NOMO-1 (cell line): ENCODE results near the gene ANKRD63.

Experiments used
- DNase-seq, 2 experiments: peaks; one replicate each; lab custom pipeline; 2025; ENCODE audit not compliant: unreplicated experiment in 2 of 2; lab: John Stamatoyannopoulos, UW

The ANKRD63 gene

GRCh38 chr15:40264321-40265153 is 18.3 kb downstream of the ANKRD63 start:
- DNase-seq = no peak

GRCh38 chr15:40263024-40263754 is 19.7 kb downstream of the ANKRD63 start:
- no peak for DNase-seq

GRCh38 chr15:40259021-40259420 is 23.8 kb downstream of the ANKRD63 start:
- no peak for DNase-seq

GRCh38 chr15:40258544-40258943 is 24.3 kb downstream of the ANKRD63 start:
- no peak for DNase-seq

GRCh38 chr15:40257656-40258450 is 25.0 kb downstream of the ANKRD63 start:
- DNase-seq = no peak

- DNase-seq = no peak
Measured at GRCh38 chr15:40256638-40257235, 26.1 kb downstream of the ANKRD63 start.

- DNase-seq = no peak
Measured at GRCh38 chr15:40255033-40255432, 27.8 kb downstream of the ANKRD63 start.

- DNase-seq = no peak
Measured at GRCh38 chr15:40254452-40254851, 28.4 kb downstream of the ANKRD63 start.

- DNase-seq = peak in 1 of 2 experiments; percentile 23
Measured at GRCh38 chr15:40253167-40253790, 29.6 kb downstream of the ANKRD63 start.

- DNase-seq = no peak
Measured at GRCh38 chr15:40252438-40253166, 30.3 kb downstream of the ANKRD63 start.

- DNase-seq = no peak
Measured at GRCh38 chr15:40252141-40252437, 30.8 kb downstream of the ANKRD63 start.

- no peak for DNase-seq
Measured at GRCh38 chr15:40251486-40252140, 31.3 kb downstream of the ANKRD63 start.

- no peak for DNase-seq
Measured at GRCh38 chr15:40250771-40251483, 31.9 kb downstream of the ANKRD63 start.

GRCh38 chr15:40250304-40250656 is 32.6 kb downstream of the ANKRD63 start:
- DNase-seq = no peak

GRCh38 chr15:40249477-40250303 is 33.2 kb downstream of the ANKRD63 start:
- DNase-seq = no peak

GRCh38 chr15:40248006-40248783 is 34.7 kb downstream of the ANKRD63 start:
- DNase-seq = no peak

GRCh38 chr15:40247406-40247971 is 35.4 kb downstream of the ANKRD63 start:
- no peak for DNase-seq
